ENCODE measurements around the gene CCDC24. TPM values are rescaled to one million over a fixed set of nuclear protein-coding genes. Genes with fewer than 3 reads are reported as not detected.

CCDC24 gene
- total and polyA plus RNA-seq, 2 donors (not counting 3 experiments of a cell fraction or from before 2014, with no cell fraction given) = 2.2 to 3.1 TPM

DNA sequence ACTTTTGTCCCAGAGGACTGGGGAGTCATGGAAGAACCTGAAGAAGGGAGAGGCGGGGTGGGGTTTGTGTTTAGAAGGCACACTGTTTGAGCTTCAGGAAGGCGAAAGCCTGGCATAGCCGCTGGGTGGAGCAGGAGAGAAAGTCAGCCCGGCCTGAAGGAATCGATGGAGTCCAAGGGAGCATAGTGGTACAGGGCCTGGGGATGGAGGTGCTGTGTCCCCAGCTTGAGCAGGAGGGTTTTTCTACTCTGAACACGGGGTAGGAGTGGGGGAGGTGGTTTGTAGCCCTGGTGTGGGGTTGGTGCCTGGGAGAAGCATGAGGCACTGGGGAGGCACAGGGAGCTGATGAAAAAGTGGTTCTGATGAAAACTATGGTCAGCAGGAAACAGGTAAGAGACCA lies 4.7 kb upstream of the CCDC24 start:
- Histone ChIP-seq H3K9me3 (replicated peaks; ENCODE audit: control insufficient read depth, insufficient read depth, low read length) (no peaks in the 10 kb centered on the region), H3K27me3 (ENCODE audit: control insufficient read depth in 2 of 2, insufficient read depth in 2 of 2, low read length in 2 of 2) (no peaks in the 10 kb centered on the region), H3K36me3 (ENCODE audit: control insufficient read depth in 2 of 2, extremely low read depth in 1 of 2, insufficient read depth in 2 of 2, low read length in 2 of 2) (peaks cover 0 to 10% of the 10 kb centered on the region in 2 experiments), H3K27ac (ENCODE audit: insufficient read depth, low read depth, low read length) (no peak overlapping the region), H3K9me1 (replicated peaks; ENCODE audit: control insufficient read depth, extremely low read depth, insufficient read depth, low read length) (no peaks in the 10 kb centered on the region), H3K79me2 (ENCODE audit: control insufficient read depth, insufficient read depth, low read length) (no peaks in the 10 kb centered on the region), H2AFZ (ENCODE audit: low read depth, low read length) (no peak overlapping the region), H3K4me1 (ENCODE audit: control insufficient read depth, extremely low read depth, insufficient read depth, low read length) (peaks cover 3% of the 10 kb centered on the region), H3K9ac (replicated peaks; ENCODE audit: extremely low read depth, insufficient read depth, low read length) (no peak overlapping the region), H3K4me3 (replicated peaks in 1 of 3; ENCODE audit: insufficient read depth in 1 of 3, low read depth in 1 of 3, low read length in 3 of 3) (no peak overlapping the region), H3K4me2 (ENCODE audit: insufficient read depth, low read length) (no peak overlapping the region), H4K20me1 (replicated peaks; ENCODE audit: control insufficient read depth, extremely low read depth, insufficient read depth, low read length) (no peaks in the 10 kb centered on the region)
- intact Hi-C loops (cut with micrococcal nuclease) = no loop called here
- ChIA-PET CTCF (interaction anchor here (1.3 to 1.8 kb wide), 3 partner anchors 12 to 62 kb away, joined by 3 to 8 read pairs (median 5); no protein-coding TSS in a partner anchor), POLR2A (no interaction called here)
- dilution Hi-C loops (cut with MboI; ENCODE audit: extremely low pct_ligation_motif_present, low sequenced_read_pairs) = no loop called here
- FAIRE-seq = no peak
- BruUV-seq (replicated peaks) = no TSS peak
- TF ChIP-seq, protein P1, sequence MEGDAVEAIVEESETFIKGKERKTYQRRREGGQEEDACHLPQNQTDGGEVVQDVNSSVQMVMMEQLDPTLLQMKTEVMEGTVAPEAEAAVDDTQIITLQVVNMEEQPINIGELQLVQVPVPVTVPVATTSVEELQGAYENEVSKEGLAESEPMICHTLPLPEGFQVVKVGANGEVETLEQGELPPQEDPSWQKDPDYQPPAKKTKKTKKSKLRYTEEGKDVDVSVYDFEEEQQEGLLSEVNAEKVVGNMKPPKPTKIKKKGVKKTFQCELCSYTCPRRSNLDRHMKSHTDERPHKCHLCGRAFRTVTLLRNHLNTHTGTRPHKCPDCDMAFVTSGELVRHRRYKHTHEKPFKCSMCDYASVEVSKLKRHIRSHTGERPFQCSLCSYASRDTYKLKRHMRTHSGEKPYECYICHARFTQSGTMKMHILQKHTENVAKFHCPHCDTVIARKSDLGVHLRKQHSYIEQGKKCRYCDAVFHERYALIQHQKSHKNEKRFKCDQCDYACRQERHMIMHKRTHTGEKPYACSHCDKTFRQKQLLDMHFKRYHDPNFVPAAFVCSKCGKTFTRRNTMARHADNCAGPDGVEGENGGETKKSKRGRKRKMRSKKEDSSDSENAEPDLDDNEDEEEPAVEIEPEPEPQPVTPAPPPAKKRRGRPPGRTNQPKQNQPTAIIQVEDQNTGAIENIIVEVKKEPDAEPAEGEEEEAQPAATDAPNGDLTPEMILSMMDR (IDR thresholded peaks at IDR 0.05; ENCODE audit: extremely low read depth in 1 of 2, insufficient read depth in 1 of 2, low read depth in 1 of 2, low read length in 2 of 2) = peak in 1 of 2 donors; percentile 11
- TF ChIP-seq, protein P2, sequence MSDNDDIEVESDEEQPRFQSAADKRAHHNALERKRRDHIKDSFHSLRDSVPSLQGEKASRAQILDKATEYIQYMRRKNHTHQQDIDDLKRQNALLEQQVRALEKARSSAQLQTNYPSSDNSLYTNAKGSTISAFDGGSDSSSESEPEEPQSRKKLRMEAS (IDR thresholded peaks at IDR 0.05; ENCODE audit: insufficient read depth, insufficient read length) = no peak
- DNase-seq (ENCODE audit: low read depth, low spot score) = no peak

DNA sequence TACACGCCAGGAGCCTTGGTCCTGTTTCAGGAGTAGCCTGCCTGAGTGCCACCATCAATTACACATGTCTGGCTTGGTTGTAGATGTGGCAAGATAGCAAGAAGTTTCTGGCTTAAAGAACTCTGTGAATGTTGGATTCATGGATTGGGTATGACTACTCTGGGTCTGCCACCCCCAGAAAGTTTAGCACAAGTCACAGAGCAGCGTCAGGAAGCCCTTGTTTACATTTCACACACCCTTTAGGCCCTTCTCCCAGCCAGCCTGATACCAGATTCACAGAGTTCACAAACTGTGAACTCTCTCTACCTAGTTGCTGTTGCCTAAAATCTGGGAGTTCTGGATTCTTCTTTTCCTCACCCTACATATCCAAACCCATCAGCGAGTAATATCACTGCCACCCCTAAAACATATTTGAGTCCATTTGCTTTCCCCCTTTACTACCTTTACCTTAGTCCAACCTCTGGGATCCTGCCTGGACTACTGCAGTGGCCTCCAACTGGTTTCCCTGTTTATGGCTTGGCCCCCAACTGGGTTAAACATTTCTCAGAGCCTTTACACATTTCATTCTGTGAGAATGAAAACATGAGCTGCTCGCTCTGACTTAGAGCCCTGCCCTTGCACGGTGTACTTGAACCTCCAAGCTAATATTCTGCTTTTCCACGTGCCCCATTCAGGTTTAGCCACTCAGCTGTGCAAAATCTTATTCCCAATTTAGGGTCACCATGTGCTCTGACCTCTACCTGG lies 4.1 kb upstream of the CCDC24 start:
- Histone ChIP-seq H3K4me2 (ENCODE audit: insufficient read depth, low read length) (no peak overlapping the region), H3K27me3 (ENCODE audit: control insufficient read depth in 2 of 2, insufficient read depth in 2 of 2, low read length in 2 of 2) (no peaks in the 10 kb centered on the region), H3K9me1 (replicated peaks; ENCODE audit: control insufficient read depth, extremely low read depth, insufficient read depth, low read length) (no peaks in the 10 kb centered on the region), H3K9ac (replicated peaks; ENCODE audit: extremely low read depth, insufficient read depth, low read length) (no peak overlapping the region), H3K4me3 (replicated peaks in 1 of 3; ENCODE audit: insufficient read depth in 1 of 3, low read depth in 1 of 3, low read length in 3 of 3) (no peak overlapping the region), H3K27ac (ENCODE audit: insufficient read depth, low read depth, low read length) (no peak overlapping the region), H4K20me1 (replicated peaks; ENCODE audit: control insufficient read depth, extremely low read depth, insufficient read depth, low read length) (no peaks in the 10 kb centered on the region), H3K36me3 (ENCODE audit: control insufficient read depth in 2 of 2, extremely low read depth in 1 of 2, insufficient read depth in 2 of 2, low read length in 2 of 2) (peaks cover 0 to 10% of the 10 kb centered on the region in 2 experiments), H3K9me3 (replicated peaks; ENCODE audit: control insufficient read depth, insufficient read depth, low read length) (no peaks in the 10 kb centered on the region), H2AFZ (ENCODE audit: low read depth, low read length) (no peak overlapping the region), H3K4me1 (ENCODE audit: control insufficient read depth, extremely low read depth, insufficient read depth, low read length) (peaks cover 6% of the 10 kb centered on the region), H3K79me2 (ENCODE audit: control insufficient read depth, insufficient read depth, low read length) (no peaks in the 10 kb centered on the region)
- no peak for FAIRE-seq
- CTCF ChIA-PET = interaction anchor here (1.3 to 1.8 kb wide), 4 partner anchors 11 to 224 kb away, joined by 3 to 8 read pairs (median 6); no protein-coding TSS in a partner anchor
- dilution Hi-C loops (cut with MboI; ENCODE audit: extremely low pct_ligation_motif_present, low sequenced_read_pairs) (no loop called here), intact Hi-C loops (cut with micrococcal nuclease) (no loop called here)
- DNase-seq (ENCODE audit: low read depth, low spot score) = no peak
- POLR2A ChIA-PET = no interaction called here
- no TSS peak for BruUV-seq (replicated peaks)
- TF ChIP-seq GATA2 (IDR thresholded peaks at IDR 0.05; ENCODE audit: insufficient read depth, insufficient read length, low read depth, low read length) (no peak), POLR2AphosphoS5 (IDR thresholded peaks at IDR 0.05; ENCODE audit: insufficient read depth, low read depth, low read length) (no peak), JUN (IDR thresholded peaks at IDR 0.05; ENCODE audit: borderline replicate concordance, insufficient read depth, insufficient read length, low read depth) (no peak), EZH2 (IDR thresholded peaks at IDR 0.05; ENCODE audit: borderline replicate concordance, low read depth, low read length, severe bottlenecking) (no peak), MYC (IDR thresholded peaks at IDR 0.05; ENCODE audit: low read depth, low read length) (no peak), POLR2A (IDR thresholded peaks at IDR 0.05; ENCODE audit: low read depth, low read length) (no peak), FOS (IDR thresholded peaks at IDR 0.05; ENCODE audit: borderline replicate concordance, insufficient read depth, low read length) (no peak)
- TF ChIP-seq, protein P2 (IDR thresholded peaks at IDR 0.05; ENCODE audit: insufficient read depth, insufficient read length) = no peak
- TF ChIP-seq, protein P1 (IDR thresholded peaks at IDR 0.05; ENCODE audit: extremely low read depth in 1 of 2, insufficient read depth in 1 of 2, low read depth in 1 of 2, low read length in 2 of 2) = no peak

All from endothelial cell of umbilical vein (primary cell).